ENCODE measurements around the gene FIGNL2.

Gene FIGNL2

DNA sequence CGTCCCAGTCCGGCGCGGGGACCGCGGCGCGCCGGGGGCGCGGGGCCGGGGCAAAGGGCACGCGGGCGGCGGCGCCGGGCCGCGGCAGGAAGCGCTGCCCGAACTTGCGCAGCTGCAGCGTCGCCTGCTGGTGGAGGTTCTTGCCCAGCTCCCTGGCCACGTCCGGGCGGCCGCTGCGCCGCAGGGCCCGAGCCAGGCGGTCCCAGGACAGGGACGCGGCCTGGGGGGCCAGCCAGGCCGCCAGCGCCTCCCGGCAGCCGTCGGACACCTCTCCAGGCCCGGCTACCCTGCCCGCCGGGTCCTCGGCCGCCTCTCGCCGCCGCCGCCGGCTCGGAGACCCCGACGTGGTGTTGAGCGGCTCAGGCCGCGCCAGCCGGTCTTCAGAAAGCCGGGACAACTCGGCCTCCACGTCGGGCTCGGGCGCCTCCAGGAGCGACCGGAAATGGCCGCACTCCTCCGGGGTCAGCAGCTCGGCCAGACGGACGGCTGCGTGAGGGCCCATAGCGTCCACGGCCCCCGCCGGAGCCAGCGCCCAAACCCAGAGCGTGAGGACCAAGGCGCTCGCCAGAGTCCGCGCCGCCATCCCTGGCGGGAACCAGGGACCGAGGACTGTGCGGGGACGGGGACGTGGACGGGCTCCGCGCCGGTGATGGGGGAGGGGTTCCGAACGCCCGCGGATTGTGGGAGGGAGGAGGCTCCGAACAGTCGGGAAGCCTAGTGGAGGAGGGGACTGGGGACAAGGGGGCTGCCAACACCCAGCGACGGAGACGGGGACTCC, 34.0 kb downstream of the FIGNL2 start:
- peak; percentile 66 for TF ChIP-seq CTCF (IDR thresholded peaks at IDR 0.05; ENCODE audit: low read depth, low read length)
- peak overlapping the region; percentile 37 for H3K4me3 ChIP-seq (ENCODE audit: low read depth, low read length)
- in situ Hi-C loops (cut with HindIII; ENCODE audit: low sequenced_read_pairs): no loop called here
- peak; percentile 56 for DNase-seq (ENCODE audit: low read depth, low spot score)

- no peak overlapping the region for H3K4me3 ChIP-seq (ENCODE audit: low read depth, low read length)
- DNase-seq (ENCODE audit: low read depth, low spot score): no peak
- no peak for TF ChIP-seq CTCF (IDR thresholded peaks at IDR 0.05; ENCODE audit: low read depth, low read length)
- in situ Hi-C loops (cut with HindIII; ENCODE audit: low sequenced_read_pairs): no loop called here
These were observed 34.6 kb downstream of the FIGNL2 start for GRCh38 chr12:51813931-51814310.

- TF ChIP-seq CTCF (IDR thresholded peaks at IDR 0.05; ENCODE audit: low read depth, low read length): no peak
- DNase-seq (ENCODE audit: low read depth, low spot score): no peak
- in situ Hi-C loops (cut with HindIII; ENCODE audit: low sequenced_read_pairs): no loop called here
- no peak overlapping the region for H3K4me3 ChIP-seq (ENCODE audit: low read depth, low read length)
These were observed 35.6 kb downstream of the FIGNL2 start for GRCh38 chr12:51812871-51813270.

DNA sequence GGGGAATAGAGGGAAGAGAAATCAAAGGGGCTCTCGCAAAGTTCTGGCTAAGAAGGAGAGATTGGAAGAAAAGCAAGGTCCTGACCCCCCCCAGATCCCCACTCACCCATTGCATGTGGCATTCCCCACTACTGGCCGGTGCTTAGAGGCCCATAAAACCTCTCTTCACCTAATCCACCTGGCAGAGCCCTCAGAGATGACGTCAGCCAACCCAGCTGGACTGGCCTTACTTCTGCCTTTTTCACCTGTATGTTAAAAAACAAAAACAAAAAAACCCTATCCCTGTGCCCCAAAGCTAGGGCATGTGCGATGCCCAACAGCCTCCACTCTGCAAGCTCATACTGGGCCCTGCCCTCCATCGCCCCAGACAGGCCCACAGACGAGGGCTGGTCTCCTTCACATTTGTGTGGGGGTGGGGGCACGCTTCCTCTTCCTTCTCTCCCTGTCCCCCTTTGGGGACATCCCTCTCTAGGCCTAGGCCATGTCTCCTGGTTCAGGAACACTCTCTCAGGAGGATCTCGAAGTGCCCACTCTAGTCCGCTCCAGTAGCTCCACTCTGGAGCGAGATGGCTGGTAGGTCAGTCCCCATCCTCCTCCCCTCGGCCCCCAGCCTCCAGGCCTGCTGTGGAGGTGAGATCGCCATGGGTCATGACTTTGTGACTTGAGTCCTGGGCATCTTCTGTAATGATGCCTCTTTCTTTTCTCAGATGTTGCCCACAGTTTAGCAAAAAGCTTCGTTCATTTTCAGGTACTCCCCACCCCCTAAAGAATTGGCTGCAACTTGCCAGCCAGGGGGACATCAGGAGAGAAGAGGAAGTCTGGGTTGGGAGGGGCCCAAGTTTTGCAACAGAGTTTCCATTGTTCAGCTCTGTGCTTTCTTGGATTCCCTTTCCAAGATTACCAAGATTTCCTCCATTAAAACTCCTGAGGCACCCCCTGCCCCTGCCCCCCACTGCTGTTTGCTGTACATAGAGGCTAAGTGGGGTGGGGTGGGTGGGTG, 37.0 kb downstream of the FIGNL2 start:
- DNase-seq (ENCODE audit: low read depth, low spot score): no peak
- in situ Hi-C loops (cut with HindIII; ENCODE audit: low sequenced_read_pairs): no loop called here
- TF ChIP-seq CTCF (IDR thresholded peaks at IDR 0.05; ENCODE audit: low read depth, low read length): no peak
- no peak overlapping the region for H3K4me3 ChIP-seq (ENCODE audit: low read depth, low read length)

DNA sequence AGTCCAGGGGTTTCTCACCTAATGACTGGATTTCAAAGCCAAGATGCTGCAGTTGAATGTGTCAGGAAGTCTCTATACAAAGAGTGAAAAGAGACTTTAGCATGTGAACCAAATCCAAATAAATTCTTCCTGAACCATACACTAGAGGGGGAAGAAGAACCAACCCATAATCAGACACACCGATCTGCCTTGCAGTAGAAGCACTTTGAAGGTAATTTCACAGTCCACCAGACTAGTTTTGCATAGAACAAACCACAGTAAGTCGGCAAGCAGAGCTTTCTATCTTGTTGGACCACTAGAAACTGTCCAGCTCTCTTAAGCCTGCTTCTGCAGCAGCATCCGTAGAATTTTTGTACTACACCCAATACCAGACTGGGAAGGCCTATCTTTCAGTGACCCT, 39.3 kb downstream of the FIGNL2 start:
- TF ChIP-seq CTCF (IDR thresholded peaks at IDR 0.05; ENCODE audit: low read depth, low read length): no peak
- H3K4me3 ChIP-seq (ENCODE audit: low read depth, low read length): no peak overlapping the region
- no peak for DNase-seq (ENCODE audit: low read depth, low spot score)
- in situ Hi-C loops (cut with HindIII; ENCODE audit: low sequenced_read_pairs): no loop called here

DNA sequence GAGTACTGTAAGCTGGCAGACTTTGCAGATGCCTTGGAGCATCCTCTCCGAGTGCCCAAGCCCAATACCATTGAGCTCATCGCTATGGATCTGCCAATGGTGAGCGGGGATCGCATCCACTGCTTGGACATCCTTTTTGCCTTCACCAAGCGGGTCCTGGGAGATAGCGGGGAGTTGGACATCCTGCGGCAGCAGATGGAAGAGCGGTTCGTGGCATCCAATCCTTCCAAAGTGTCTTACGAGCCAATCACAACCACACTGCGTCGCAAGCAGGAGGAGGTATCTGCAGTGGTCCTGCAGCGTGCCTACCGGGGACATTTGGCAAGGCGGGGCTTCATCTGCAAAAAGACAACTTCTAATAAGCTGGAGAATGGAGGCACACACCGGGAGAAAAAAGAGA, 41.6 kb downstream of the FIGNL2 start:
- no peak overlapping the region for H3K4me3 ChIP-seq (ENCODE audit: low read depth, low read length)
- DNase-seq (ENCODE audit: low read depth, low spot score): no peak
- no peak for TF ChIP-seq CTCF (IDR thresholded peaks at IDR 0.05; ENCODE audit: low read depth, low read length)
- in situ Hi-C loops (cut with HindIII; ENCODE audit: low sequenced_read_pairs): no loop called here

Measured in astrocyte of the spinal cord (primary cell).